BJ (cell line): Measurements from ENCODE around the gene MISP3. TPM values are rescaled to one million over a fixed set of nuclear protein-coding genes. Genes with fewer than 3 reads are reported as not detected.

ENCODE experiments used
- CTCF ChIA-PET: fragments of 350-600 bp; formaldehyde crosslinking; extraction: SDS; loops from one replicate; lab custom pipeline; 2021; ENCODE audit warnings: antibody characterized with exemption, inconsistent platforms; lab: Yijun Ruan, JAX
- POLR2A ChIA-PET: fragments of 300-600 bp; sonication (Branson Sonifier 250); formaldehyde crosslinking; extraction: SDS; loops from one replicate; lab custom pipeline; 2021; ENCODE audit warnings: antibody characterized with exemption; lab: Charles Lee
- DNase-seq: peaks from one replicate; pipeline ENCODE4 v3.0.0-alpha.2; 2011; ENCODE audit warnings: low read depth
- H3K27me3 ChIP-seq: 2 replicates; pipeline ENCODE4 v1.6.0; 2011; ENCODE audit warnings: low read length; ENCODE audit not compliant: control insufficient read depth, insufficient read depth
- H3K36me3 ChIP-seq: 2 replicates; pipeline ENCODE4 v1.5.1; 2011; ENCODE audit warnings: low read length; ENCODE audit not compliant: control insufficient read depth, insufficient read depth
- H3K4me3 ChIP-seq: 2 replicates; pipeline ENCODE4 v1.5.1; 2011; ENCODE audit warnings: low read depth, mild to moderate bottlenecking, control low read depth, low read length
- CTCF ChIP-seq: IDR thresholded peaks from 2 replicates; pipeline ENCODE4 v1.5.1; 2011; ENCODE audit warnings: low read depth, mild to moderate bottlenecking, control low read depth, inconsistent platforms, low read length, moderate library complexity; ENCODE audit not compliant: insufficient read depth
- polyA plus RNA-seq: library from polyadenylated mRNA; depleted of rRNA; stranded (reverse); fragments of >200 nt; gene quantifications from 2 replicates; pipeline ENCODE4 v1.2.3, GENCODE V29; 2011

MISP3 gene
- polyA plus RNA-seq, 1 experiment = 0.58 TPM

- no peak for TF ChIP-seq CTCF
- H3K36me3 ChIP-seq = no peaks in the 10 kb centered on the region
- ChIA-PET CTCF (interaction anchor here (1.3 to 8.7 kb wide), 5 partner anchors 9 to 53 kb away, joined by 4 to 115 read pairs (median 5); partner anchors contain the start of genes IL27RA and MISP3), POLR2A (no interaction called here)
- peaks cover 8% of the 10 kb centered on the region; the same call in 1 of the 2 replicates for H3K27me3 ChIP-seq
- no peak within 1 kb of the TSS for H3K4me3 ChIP-seq
- no peak for DNase-seq
These were observed 10.6 kb upstream of the MISP3 start, which contains the start of gene PALM3 for GRCh38 chr19:14061751-14062557. Gene PALM3 (minus strand): TSS chr19:14062076. CDS start chr19:14061980, 96 bp downstream.

- CTCF ChIA-PET = interaction anchor here (1.3 to 8.7 kb wide), 3 partner anchors 9 to 31 kb away, joined by 4 to 115 read pairs (median 5); partner anchors contain the start of genes IL27RA and MISP3
- no peak for TF ChIP-seq CTCF
- DNase-seq = no peak
- H3K36me3 ChIP-seq = no peaks in the 10 kb centered on the region
- H3K4me3 ChIP-seq = no peak overlapping the region
- H3K27me3 ChIP-seq = peaks cover 8% of the 10 kb centered on the region; the same call in 1 of the 2 replicates
- POLR2A ChIA-PET = no interaction called here
These were observed 10.1 kb upstream of the MISP3 start for GRCh38 chr19:14062558-14062855.

GRCh38 chr19:14063105-14063504 is 9.5 kb upstream of the MISP3 start:
- CTCF ChIA-PET = interaction anchor here (1.3 to 8.7 kb wide), 2 partner anchors 9 to 32 kb away, joined by 4 to 115 read pairs; partner anchors contain the start of genes IL27RA and MISP3
- Histone ChIP-seq H3K36me3 (no peaks in the 10 kb centered on the region), H3K27me3 (peaks cover 8% of the 10 kb centered on the region; the same call in 1 of the 2 replicates), H3K4me3 (no peak overlapping the region)
- no peak for DNase-seq
- TF ChIP-seq CTCF = no peak
- POLR2A ChIA-PET = no interaction called here

GRCh38 chr19:14066134-14066533 is 6.5 kb upstream of the MISP3 start:
- POLR2A ChIA-PET = no interaction called here
- H3K36me3 ChIP-seq = no peaks in the 10 kb centered on the region
- CTCF ChIA-PET = interaction anchor here (0.9 kb wide), 1 partner anchor 18 kb away, joined by 4 read pairs; no protein-coding TSS in a partner anchor
- TF ChIP-seq CTCF = no peak
- DNase-seq = no peak
- no peak overlapping the region for H3K4me3 ChIP-seq
- H3K27me3 ChIP-seq = no peaks in the 10 kb centered on the region
